Naive thymus-derived CD8-positive, alpha-beta T cell (primary cell): ENCODE results near the gene SMARCE1. TPM values are rescaled to one million over a fixed set of nuclear protein-coding genes. Genes with fewer than 3 reads are reported as not detected.

Experiments
- polyA plus RNA-seq, 3 donors: library from polyadenylated mRNA; unstranded; fragments of 300-500 nt; fragmentation: Illumina TruSeq; gene quantifications; one replicate each; pipeline ENCODE4 v1.2.3, GENCODE V29; 2021
- total RNA-seq, 8 experiments: library from RNA in 2 of 8; stranded (reverse) in 2 of 8; gene quantifications; one replicate each; pipeline ENCODE4 v1.2.3 and lab custom pipeline; 2021 to 2026

SMARCE1 gene
- total and polyA plus RNA-seq, 5 experiments from 2014 or later: 97.5 to 229 (median 195) TPM

Other genes with a start within 250 kb of the SMARCE1 start
- under 1 TPM; 0.41 to 0.81 TPM for gene TOP2A, start 229.9 kb downstream of the SMARCE1 start, total RNA-seq
- gene TOP2A, start 229.9 kb downstream of the SMARCE1 start, polyA plus RNA-seq: under 1 TPM in 1 of 3 donors, not detected in 2; 0.14 TPM
- under 1 TPM; 0.80 to 0.86 TPM for gene IGFBP4, start 204.4 kb downstream of the SMARCE1 start, total RNA-seq
- gene IGFBP4, start 204.4 kb downstream of the SMARCE1 start, polyA plus RNA-seq: 1 to 10 TPM in 1 of 3 donors, under 1 TPM in 1, not detected in 1; 0.09 to 1.0 TPM
- not detected for gene TNS4, start 146.2 kb downstream of the SMARCE1 start, total RNA-seq
- not detected for gene TNS4, start 146.2 kb downstream of the SMARCE1 start, polyA plus RNA-seq
- 100 to 1,000 TPM; 571 to 574 TPM for gene CCR7, start 82.3 kb downstream of the SMARCE1 start, total RNA-seq
- gene CCR7, start 82.3 kb downstream of the SMARCE1 start, polyA plus RNA-seq: 1,000 to 10,000 TPM in 2 of 3 donors, 100 to 1,000 TPM in 1; 897 to 2,008 (median 1,531) TPM
- not detected for gene KRT222, start 17.4 kb upstream of the SMARCE1 start, total RNA-seq
- under 1 TPM in 1 of 3 donors, not detected in 2; 0.09 TPM for gene KRT222, start 17.4 kb upstream of the SMARCE1 start, polyA plus RNA-seq
- gene KRT24, start 55.9 kb upstream of the SMARCE1 start, total RNA-seq: not detected
- not detected for gene KRT24, start 55.9 kb upstream of the SMARCE1 start, polyA plus RNA-seq
- not detected for gene KRT25, start 107.5 kb upstream of the SMARCE1 start, total RNA-seq
- gene KRT25, start 107.5 kb upstream of the SMARCE1 start, polyA plus RNA-seq: not detected
- not detected for gene KRT26, start 124.4 kb upstream of the SMARCE1 start, total RNA-seq
- not detected for gene KRT26, start 124.4 kb upstream of the SMARCE1 start, polyA plus RNA-seq
- gene KRT27, start 134.7 kb upstream of the SMARCE1 start, total RNA-seq: not detected
- not detected for gene KRT27, start 134.7 kb upstream of the SMARCE1 start, polyA plus RNA-seq
- not detected for gene KRT28, start 152.1 kb upstream of the SMARCE1 start, total RNA-seq
- gene KRT28, start 152.1 kb upstream of the SMARCE1 start, polyA plus RNA-seq: not detected
- 10 to 100 TPM; 47.8 to 53.7 TPM for gene KRT10, start 174.8 kb upstream of the SMARCE1 start, total RNA-seq
- gene KRT10, start 174.8 kb upstream of the SMARCE1 start, polyA plus RNA-seq: 100 to 1,000 TPM; 185 to 239 (median 204) TPM
- gene KRT12, start 219.4 kb upstream of the SMARCE1 start, total RNA-seq: not detected
- gene KRT12, start 219.4 kb upstream of the SMARCE1 start, polyA plus RNA-seq: not detected
- not detected for gene KRT20, start 237.4 kb upstream of the SMARCE1 start, total RNA-seq
- not detected for gene KRT20, start 237.4 kb upstream of the SMARCE1 start, polyA plus RNA-seq